NCI-H2196 treated with DMSO at 0.1 percent for 48 hours (cell line): ENCODE measurements around the gene RSPRY1.
"Not testable (repeated sequence)": the region's sequence is repeated elsewhere in the genome, so short reads cannot be mapped to it uniquely, and the experiment has no call there.

Source experiments
- DNase-seq: peaks from one replicate; lab custom pipeline; 2025; ENCODE audit not compliant: unreplicated experiment; lab: John Stamatoyannopoulos, UW

The RSPRY1 gene

GRCh38 chr16:57268804-57269800 is 83.0 kb downstream of the RSPRY1 start:
- DNase-seq, result no peak

- no peak for DNase-seq
Observed at GRCh38 chr16:57270221-57271062, 84.3 kb downstream of the RSPRY1 start.

GRCh38 chr16:57271063-57271345 is 84.9 kb downstream of the RSPRY1 start:
- DNase-seq, result no peak

- no peak for DNase-seq
Observed at GRCh38 chr16:57271867-57272495, 85.9 kb downstream of the RSPRY1 start.

GRCh38 chr16:57273359-57273758 is 87.2 kb downstream of the RSPRY1 start:
- no peak for DNase-seq

GRCh38 chr16:57273826-57274225 is 87.7 kb downstream of the RSPRY1 start:
- DNase-seq, result no peak

GRCh38 chr16:57275946-57276345 is 89.8 kb downstream of the RSPRY1 start:
- DNase-seq, result not testable (repeated sequence)

- DNase-seq, result no peak
Observed at GRCh38 chr16:57276596-57276995, 90.5 kb downstream of the RSPRY1 start.

- DNase-seq, result no peak
Observed at GRCh38 chr16:57277586-57277985, 91.5 kb downstream of the RSPRY1 start.

- DNase-seq, result no peak
Observed at GRCh38 chr16:57278494-57278893, 92.4 kb downstream of the RSPRY1 start.

GRCh38 chr16:57279780-57280638 is 93.9 kb downstream of the RSPRY1 start:
- DNase-seq, result no peak

- no peak for DNase-seq
Observed at GRCh38 chr16:57281791-57282190, 95.7 kb downstream of the RSPRY1 start.

- no peak for DNase-seq
Observed at GRCh38 chr16:57282510-57283213, 96.5 kb downstream of the RSPRY1 start.

- no peak for DNase-seq
Observed at GRCh38 chr16:57283214-57283958, 97.3 kb downstream of the RSPRY1 start.

- no peak for DNase-seq
Observed at GRCh38 chr16:57283959-57284208, 97.8 kb downstream of the RSPRY1 start.

- no peak for DNase-seq
Observed at GRCh38 chr16:57284209-57284951, 98.3 kb downstream of the RSPRY1 start, which contains the start of gene PLLP. Gene PLLP (minus strand): TSS chr16:57284672. CDS start chr16:57284540, 132 bp downstream.

- no peak for DNase-seq
Observed at GRCh38 chr16:57284952-57285363, 98.8 kb downstream of the RSPRY1 start.

GRCh38 chr16:57285379-57285778 is 99.2 kb downstream of the RSPRY1 start:
- no peak for DNase-seq
